SW 1271 (cell line): ENCODE measurements around the gene NALCN.

ENCODE experiments used
- DNase-seq, 2 experiments: peaks; one replicate each; lab custom pipeline; 2025; lab: John Stamatoyannopoulos, UW

NALCN gene

GRCh38 chr13:101025519-101025918 is 390.8 kb downstream of the NALCN start:
- DNase-seq = no peak

- no peak for DNase-seq
Observed at GRCh38 chr13:101019126-101019525, 397.2 kb downstream of the NALCN start.

DNA sequence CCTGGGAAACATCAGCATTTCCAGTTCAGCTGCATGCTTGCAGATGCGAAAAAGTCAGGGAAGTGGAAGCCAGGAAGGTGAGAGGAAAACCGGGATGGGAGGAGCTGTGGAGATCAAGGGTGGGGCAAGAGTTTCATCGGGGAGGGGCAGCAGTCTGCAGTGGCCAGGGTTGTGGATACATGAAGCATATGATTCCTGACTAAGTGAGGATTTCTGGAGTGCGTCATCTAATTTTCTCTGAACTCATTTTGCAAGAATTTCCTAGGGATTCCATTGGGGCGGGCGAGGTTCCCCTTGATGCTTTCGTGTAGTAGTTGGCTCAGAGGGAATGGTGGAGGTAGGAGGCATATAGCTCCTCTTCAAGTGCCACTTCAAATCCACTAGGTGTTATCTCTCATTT is 397.6 kb downstream of the NALCN start:
- DNase-seq = peak; percentile 43 to 47

DNA sequence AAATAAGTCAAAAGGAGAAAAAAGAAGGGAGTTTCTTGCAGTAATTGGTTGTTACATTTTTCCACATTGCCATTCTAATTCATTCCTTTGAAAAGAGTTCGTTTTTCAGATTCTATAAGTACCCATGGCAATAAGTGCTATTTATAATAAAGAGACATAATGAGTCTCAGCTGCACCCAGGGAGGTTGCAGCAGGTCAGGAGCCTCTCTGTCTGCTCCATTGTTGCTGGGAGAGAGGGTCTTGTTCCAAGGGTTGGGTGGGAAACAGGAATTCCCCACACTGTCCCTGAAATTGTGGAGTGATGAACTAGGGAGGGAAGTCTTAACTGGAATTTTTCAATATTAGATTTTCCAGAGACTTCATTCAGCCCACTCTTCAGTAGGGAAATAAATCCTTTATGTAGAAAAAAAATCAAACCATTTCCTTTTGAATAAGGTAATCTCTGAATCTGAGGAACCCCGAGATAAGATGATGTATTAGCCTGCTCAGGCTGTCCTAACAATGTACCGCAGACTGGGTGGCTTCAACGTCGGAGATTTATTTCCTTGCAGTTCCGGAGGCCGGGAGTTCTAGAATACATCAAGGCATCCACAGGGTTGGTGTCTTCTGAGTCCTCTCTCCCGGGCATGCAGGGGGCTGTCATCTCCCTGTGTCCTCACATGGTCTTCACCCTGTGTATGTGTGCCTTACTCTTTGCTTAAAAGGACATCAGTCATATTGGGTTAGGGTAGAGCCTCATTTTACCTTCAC is 399.0 kb downstream of the NALCN start:
- no peak for DNase-seq

DNA sequence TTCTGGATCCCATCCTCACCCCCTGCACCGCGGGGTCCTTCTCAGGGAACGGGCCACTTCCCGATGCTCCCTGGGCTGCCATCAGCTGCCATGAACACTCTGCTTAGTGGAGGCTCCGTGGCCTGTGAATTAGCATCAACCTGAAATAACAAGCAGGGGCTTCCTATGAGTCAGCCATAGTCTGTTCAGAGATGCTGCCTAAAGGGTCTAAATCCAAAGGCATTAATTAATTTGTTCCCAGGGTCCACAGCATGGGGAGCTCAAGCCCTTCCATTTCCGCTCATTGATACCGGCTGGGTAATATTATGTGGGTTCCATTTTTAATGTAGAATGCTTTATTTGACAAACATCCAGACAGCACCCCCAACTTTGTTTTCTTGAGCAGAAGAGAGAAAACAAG is 399.8 kb downstream of the NALCN start:
- no peak for DNase-seq

GRCh38 chr13:101013245-101013644 is 403.1 kb downstream of the NALCN start:
- no peak for DNase-seq

DNA sequence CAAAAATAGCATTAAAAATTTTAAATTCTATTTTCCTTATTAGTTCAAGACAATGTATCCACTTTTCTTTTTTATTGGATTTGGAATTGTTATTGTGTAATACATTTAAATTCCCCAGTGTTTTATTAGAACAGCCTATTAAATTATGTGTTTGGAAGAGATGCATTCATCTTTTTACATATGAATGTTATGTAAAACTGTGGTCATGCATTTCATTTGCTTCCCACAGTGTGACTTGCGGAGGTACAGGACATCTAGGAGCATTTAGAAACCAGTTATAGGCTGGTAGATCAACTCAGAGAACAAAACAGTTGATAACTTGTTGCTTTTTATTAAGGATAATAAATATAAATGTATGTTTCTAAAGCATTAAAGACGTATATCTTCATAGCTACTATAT is 406.2 kb downstream of the NALCN start:
- DNase-seq = no peak

GRCh38 chr13:101007245-101007644 is 409.1 kb downstream of the NALCN start:
- no peak for DNase-seq
